NOMO-1 (cell line): ENCODE results near the gene ZFP64.
"Not testable (repeated sequence)": the region's sequence is repeated elsewhere in the genome, so short reads cannot be mapped to it uniquely, and the experiment has no call there.

Source experiments
- DNase-seq, 2 experiments: peaks; one replicate each; lab custom pipeline; 2025; ENCODE audit not compliant: unreplicated experiment in 2 of 2; lab: John Stamatoyannopoulos, UW

Gene ZFP64

GRCh38 chr20:52191132-52191915, at the start of gene ZFP64:
Gene ZFP64 (minus strand): TSS chr20:52191779. CDS start chr20:52191636, 143 bp downstream.
- DNase-seq, result peak; percentile 73 to 81

- no peak for DNase-seq
Observed at GRCh38 chr20:52240802-52241201, 49.2 kb upstream of the ZFP64 start.

- DNase-seq, result no peak
Observed at GRCh38 chr20:52239102-52239501, 47.5 kb upstream of the ZFP64 start.

GRCh38 chr20:52236292-52236691, 44.7 kb upstream of the ZFP64 start:
- no peak for DNase-seq

- no peak for DNase-seq
Observed at GRCh38 chr20:52235129-52235528, 43.5 kb upstream of the ZFP64 start.

- DNase-seq, result no peak
Observed at GRCh38 chr20:52234302-52235045, 42.9 kb upstream of the ZFP64 start.

- DNase-seq, result peak in 1 of 2 experiments; percentile 16
Observed at GRCh38 chr20:52231230-52231746, 39.7 kb upstream of the ZFP64 start.

GRCh38 chr20:52230409-52230808, 38.8 kb upstream of the ZFP64 start:
- no peak for DNase-seq

- DNase-seq, result not testable (repeated sequence)
Observed at GRCh38 chr20:52229346-52229745, 37.8 kb upstream of the ZFP64 start.

GRCh38 chr20:52226370-52226769, 34.8 kb upstream of the ZFP64 start:
- no peak for DNase-seq

- no peak for DNase-seq
Observed at GRCh38 chr20:52224920-52225319, 33.3 kb upstream of the ZFP64 start.

GRCh38 chr20:52221362-52221761, 29.8 kb upstream of the ZFP64 start:
- not testable (repeated sequence) for DNase-seq

- DNase-seq, result not testable (repeated sequence)
Observed at GRCh38 chr20:52220891-52221290, 29.3 kb upstream of the ZFP64 start.

- no peak for DNase-seq
Observed at GRCh38 chr20:52219441-52219840, 27.9 kb upstream of the ZFP64 start.

- no peak for DNase-seq
Observed at GRCh38 chr20:52217689-52218395, 26.3 kb upstream of the ZFP64 start.

- no peak for DNase-seq
Observed at GRCh38 chr20:52213995-52214394, 22.4 kb upstream of the ZFP64 start.

GRCh38 chr20:52212943-52213342, 21.4 kb upstream of the ZFP64 start:
- no peak for DNase-seq

GRCh38 chr20:52210037-52210990, 18.7 kb upstream of the ZFP64 start:
- DNase-seq, result no peak

- no peak for DNase-seq
Observed at GRCh38 chr20:52209154-52209571, 17.6 kb upstream of the ZFP64 start.
